Measurements from ENCODE around the gene RASAL2. TPM values are rescaled to one million over a fixed set of nuclear protein-coding genes. Genes with fewer than 3 reads are reported as not detected.

The RASAL2 gene
- total RNA-seq, 1 experiment from 2014 or later, result 32.4 TPM

GRCh38 chr1:178532392-178532791 is 438.5 kb downstream of the RASAL2 start:
- intact Hi-C loops (cut with micrococcal nuclease; ENCODE audit: unreplicated experiment), result loop anchor here (1.0 to 5.0 kb wide), 3 partner anchors 222 to 550 kb away; partner anchors contain the start of gene TOR3A
- peak; percentile 97 for TF ChIP-seq CTCF (IDR thresholded peaks at IDR 0.05; ENCODE audit: unreplicated experiment)
- Mint-ChIP-seq H3K4me3 (ENCODE audit: low read depth, unreplicated experiment) (no peak overlapping the region), H3K27me3 (ENCODE audit: unreplicated experiment) (no peaks in the 10 kb centered on the region), H3K27ac (ENCODE audit: unreplicated experiment) (no peak overlapping the region), H3K36me3 (ENCODE audit: insufficient read depth, unreplicated experiment) (peaks cover 4% of the 10 kb centered on the region), H3K9me3 (ENCODE audit: low read depth, unreplicated experiment) (no peaks in the 10 kb centered on the region), H3K4me1 (ENCODE audit: low read depth, unreplicated experiment) (peaks cover 47% of the 10 kb centered on the region)
- CTCF ChIA-PET, result interaction anchor here (0.6 to 2.7 kb wide), 9 partner anchors 35 to 549 kb away, joined by 3 to 18 read pairs (median 6); partner anchors contain the start of genes RALGPS2 and TOR3A
- no TSS peak for BruUV-seq (replicated peaks)
- DNase-seq, result peak; percentile 91

GRCh38 chr1:178533121-178533946 is 439.4 kb downstream of the RASAL2 start:
- CTCF ChIA-PET, result interaction anchor here (0.7 to 2.7 kb wide), 7 partner anchors 10 to 469 kb away, joined by 4 to 18 read pairs (median 6); no protein-coding TSS in a partner anchor
- intact Hi-C loops (cut with micrococcal nuclease; ENCODE audit: unreplicated experiment), result loop anchor here (2.0 to 5.0 kb wide), 2 partner anchors 223 to 549 kb away; partner anchors contain the start of gene TOR3A
- Mint-ChIP-seq H3K4me3 (ENCODE audit: low read depth, unreplicated experiment) (no peak overlapping the region), H3K27ac (ENCODE audit: unreplicated experiment) (no peak overlapping the region), H3K9me3 (ENCODE audit: low read depth, unreplicated experiment) (no peaks in the 10 kb centered on the region), H3K27me3 (ENCODE audit: unreplicated experiment) (no peaks in the 10 kb centered on the region), H3K36me3 (ENCODE audit: insufficient read depth, unreplicated experiment) (peaks cover 5% of the 10 kb centered on the region), H3K4me1 (ENCODE audit: low read depth, unreplicated experiment) (peaks cover 57% of the 10 kb centered on the region)
- no peak for TF ChIP-seq CTCF (IDR thresholded peaks at IDR 0.05; ENCODE audit: unreplicated experiment)
- DNase-seq, result no peak
- BruUV-seq (replicated peaks), result no TSS peak

Other genes starting within 250 kb of the RASAL2 start
- gene SEC16B, start 124.0 kb upstream of the RASAL2 start, total RNA-seq (2022), result 4.2 and 6.2 TPM in 2 replicates